ENCODE results near the gene WDFY2.

Gene WDFY2

GRCh38 chr13:51659276-51660127, 75.2 kb downstream of the WDFY2 start:
- no peaks in the 10 kb centered on the region for H3K9me3 ChIP-seq (ENCODE audit: insufficient read depth, low read length)
- no peaks in the 10 kb centered on the region for H3K27me3 ChIP-seq (ENCODE audit: insufficient read depth, insufficient read length)
- H3K9ac ChIP-seq (ENCODE audit: insufficient read length, low read depth) = no peak overlapping the region
- DNase-seq (ENCODE audit: low read depth, low spot score) = no peak
- no peak for TF ChIP-seq SUZ12 (IDR thresholded peaks at IDR 0.05; ENCODE audit: extremely low read depth, insufficient read depth, insufficient read length)
- no peak overlapping the region for H3K4me3 ChIP-seq (ENCODE audit: insufficient read length, low read depth)
- H3K36me3 ChIP-seq (ENCODE audit: insufficient read depth, insufficient read length, low read length) = no peaks in the 10 kb centered on the region
- no peaks in the 10 kb centered on the region for H3K4me1 ChIP-seq (ENCODE audit: insufficient read depth, insufficient read length)

DNA sequence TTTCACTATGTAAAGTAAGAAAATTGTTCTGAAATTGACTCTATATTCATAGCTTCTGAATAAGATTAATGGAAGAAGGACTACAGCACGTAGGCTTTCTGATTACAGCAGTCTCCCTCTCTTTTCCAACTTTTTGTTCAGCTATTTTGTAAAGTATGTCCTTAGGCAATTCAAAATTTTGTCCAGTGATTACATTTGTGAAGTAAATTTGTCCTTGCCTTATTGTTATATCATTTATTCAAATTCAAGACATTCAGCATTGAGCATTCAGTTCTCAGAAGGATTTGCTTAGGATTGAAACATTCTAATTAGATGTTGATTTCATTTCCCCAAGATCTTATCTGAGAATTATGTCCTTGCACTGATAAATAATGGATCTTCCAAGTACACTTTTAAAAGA, 76.6 kb downstream of the WDFY2 start:
- Histone ChIP-seq H3K4me3 (ENCODE audit: insufficient read length, low read depth) (no peak overlapping the region), H3K36me3 (ENCODE audit: insufficient read depth, insufficient read length, low read length) (no peaks in the 10 kb centered on the region), H3K27me3 (ENCODE audit: insufficient read depth, insufficient read length) (no peaks in the 10 kb centered on the region), H3K9ac (ENCODE audit: insufficient read length, low read depth) (no peak overlapping the region), H3K4me1 (ENCODE audit: insufficient read depth, insufficient read length) (no peaks in the 10 kb centered on the region), H3K9me3 (ENCODE audit: insufficient read depth, low read length) (no peaks in the 10 kb centered on the region)
- TF ChIP-seq ZNF274 (IDR thresholded peaks at IDR 0.05; ENCODE audit: low read depth, low read length) (no peak), YY1 (IDR thresholded peaks at IDR 0.05; ENCODE audit: insufficient read depth, insufficient read length) (no peak), SUZ12 (IDR thresholded peaks at IDR 0.05; ENCODE audit: extremely low read depth, insufficient read depth, insufficient read length) (no peak)
- DNase-seq (ENCODE audit: low read depth, low spot score) = no peak

GRCh38 chr13:51663973-51664957, 80.0 kb downstream of the WDFY2 start:
- Histone ChIP-seq H3K9ac (ENCODE audit: insufficient read length, low read depth) (no peak overlapping the region), H3K9me3 (ENCODE audit: insufficient read depth, low read length) (no peaks in the 10 kb centered on the region), H3K27me3 (ENCODE audit: insufficient read depth, insufficient read length) (no peaks in the 10 kb centered on the region), H3K4me1 (ENCODE audit: insufficient read depth, insufficient read length) (no peaks in the 10 kb centered on the region), H3K4me3 (ENCODE audit: insufficient read length, low read depth) (no peak overlapping the region), H3K36me3 (ENCODE audit: insufficient read depth, insufficient read length, low read length) (no peaks in the 10 kb centered on the region)
- TF ChIP-seq SUZ12 (IDR thresholded peaks at IDR 0.05; ENCODE audit: extremely low read depth, insufficient read depth, insufficient read length) = no peak
- DNase-seq (ENCODE audit: low read depth, low spot score) = no peak

DNA sequence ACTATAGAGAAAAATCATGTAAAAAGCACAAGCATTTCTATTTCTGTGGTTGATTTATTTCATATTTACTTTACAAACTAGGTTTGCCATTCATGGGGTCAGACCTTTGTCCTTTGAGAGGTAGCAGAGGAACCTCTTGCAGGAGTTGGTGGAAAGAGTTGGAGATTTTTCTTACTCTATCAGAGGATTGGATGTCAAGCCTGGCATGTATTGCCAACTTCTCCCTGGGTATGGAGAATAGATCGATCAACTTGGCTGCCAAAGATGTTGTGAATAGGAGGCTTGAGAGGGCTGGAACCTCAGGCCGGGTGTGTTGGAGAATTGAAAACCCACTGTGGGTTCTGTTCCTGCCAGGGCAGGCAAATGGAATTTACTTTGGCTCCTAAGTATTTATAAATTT, 81.2 kb downstream of the WDFY2 start:
- H3K9ac ChIP-seq (ENCODE audit: insufficient read length, low read depth) = no peak overlapping the region
- no peak for DNase-seq (ENCODE audit: low read depth, low spot score)
- no peaks in the 10 kb centered on the region for H3K9me3 ChIP-seq (ENCODE audit: insufficient read depth, low read length)
- no peaks in the 10 kb centered on the region for H3K27me3 ChIP-seq (ENCODE audit: insufficient read depth, insufficient read length)
- TF ChIP-seq YY1 (IDR thresholded peaks at IDR 0.05; ENCODE audit: insufficient read depth, insufficient read length) (no peak), ZNF274 (IDR thresholded peaks at IDR 0.05; ENCODE audit: low read depth, low read length) (no peak), SUZ12 (IDR thresholded peaks at IDR 0.05; ENCODE audit: extremely low read depth, insufficient read depth, insufficient read length) (no peak)
- no peaks in the 10 kb centered on the region for H3K36me3 ChIP-seq (ENCODE audit: insufficient read depth, insufficient read length, low read length)
- H3K4me3 ChIP-seq (ENCODE audit: insufficient read length, low read depth) = no peak overlapping the region
- H3K4me1 ChIP-seq (ENCODE audit: insufficient read depth, insufficient read length) = no peaks in the 10 kb centered on the region

GRCh38 chr13:51666374-51666773, 82.1 kb downstream of the WDFY2 start:
- Histone ChIP-seq H3K27me3 (ENCODE audit: insufficient read depth, insufficient read length) (no peaks in the 10 kb centered on the region), H3K9ac (ENCODE audit: insufficient read length, low read depth) (no peak overlapping the region), H3K4me1 (ENCODE audit: insufficient read depth, insufficient read length) (no peaks in the 10 kb centered on the region), H3K36me3 (ENCODE audit: insufficient read depth, insufficient read length, low read length) (no peaks in the 10 kb centered on the region), H3K9me3 (ENCODE audit: insufficient read depth, low read length) (no peaks in the 10 kb centered on the region), H3K4me3 (ENCODE audit: insufficient read length, low read depth) (no peak overlapping the region)
- DNase-seq (ENCODE audit: low read depth, low spot score) = no peak
- TF ChIP-seq SUZ12 (IDR thresholded peaks at IDR 0.05; ENCODE audit: extremely low read depth, insufficient read depth, insufficient read length) (no peak), YY1 (IDR thresholded peaks at IDR 0.05; ENCODE audit: insufficient read depth, insufficient read length) (no peak), ZNF274 (IDR thresholded peaks at IDR 0.05; ENCODE audit: low read depth, low read length) (no peak)

DNA sequence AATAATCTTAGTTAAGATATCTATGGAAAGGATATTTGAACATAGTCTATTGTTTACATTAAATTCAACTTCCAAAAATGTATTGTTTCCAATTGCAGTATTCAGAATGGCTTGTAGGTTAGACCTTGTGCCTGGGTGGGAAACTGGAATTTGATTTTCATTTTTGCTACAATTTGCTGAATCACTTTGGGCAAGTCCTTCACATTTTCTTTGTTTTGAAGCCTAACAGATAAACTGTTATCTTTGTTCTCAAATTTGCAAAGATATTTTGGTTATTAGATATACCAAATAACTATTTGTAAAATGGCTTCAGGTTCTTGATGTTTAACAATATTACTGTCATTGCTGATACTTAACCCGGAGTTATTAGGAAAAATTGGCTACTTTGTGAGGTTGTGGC, 82.6 kb downstream of the WDFY2 start:
- H3K9ac ChIP-seq (ENCODE audit: insufficient read length, low read depth) = no peak overlapping the region
- H3K27me3 ChIP-seq (ENCODE audit: insufficient read depth, insufficient read length) = no peaks in the 10 kb centered on the region
- H3K9me3 ChIP-seq (ENCODE audit: insufficient read depth, low read length) = no peaks in the 10 kb centered on the region
- H3K36me3 ChIP-seq (ENCODE audit: insufficient read depth, insufficient read length, low read length) = no peaks in the 10 kb centered on the region
- no peak overlapping the region for H3K4me3 ChIP-seq (ENCODE audit: insufficient read length, low read depth)
- H3K4me1 ChIP-seq (ENCODE audit: insufficient read depth, insufficient read length) = no peaks in the 10 kb centered on the region
- TF ChIP-seq ZNF274 (IDR thresholded peaks at IDR 0.05; ENCODE audit: low read depth, low read length) (no peak), YY1 (IDR thresholded peaks at IDR 0.05; ENCODE audit: insufficient read depth, insufficient read length) (no peak), SUZ12 (IDR thresholded peaks at IDR 0.05; ENCODE audit: extremely low read depth, insufficient read depth, insufficient read length) (no peak)
- no peak for DNase-seq (ENCODE audit: low read depth, low spot score)

DNA sequence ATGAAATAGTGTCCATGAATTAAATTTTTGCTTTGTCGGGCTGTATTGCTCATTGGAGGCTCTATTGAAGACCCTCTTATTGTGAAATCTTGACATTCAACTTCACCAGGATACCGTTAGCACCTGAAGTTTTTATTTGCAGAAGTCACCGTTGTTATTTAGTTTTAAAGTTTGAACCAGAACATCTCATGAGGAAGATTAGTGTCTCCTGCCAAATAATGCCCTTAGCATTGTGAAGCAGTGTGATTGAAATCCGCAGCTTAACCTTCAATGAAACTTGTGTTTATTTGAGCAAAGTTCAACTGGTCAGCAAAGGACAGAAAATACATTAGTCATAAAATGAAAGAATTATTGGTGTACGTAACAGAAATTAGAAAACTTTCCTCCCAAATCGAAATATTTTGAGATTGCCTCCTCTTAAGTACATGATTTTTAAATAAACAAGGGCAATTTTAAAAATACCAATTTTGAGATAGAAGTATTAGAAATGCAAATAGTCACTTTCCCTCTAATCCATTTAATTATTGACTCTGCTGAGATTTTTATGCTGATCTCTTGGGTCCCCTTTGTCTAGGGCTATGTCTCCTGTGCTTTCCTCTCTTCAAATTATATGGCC, 84.4 kb downstream of the WDFY2 start:
- no peaks in the 10 kb centered on the region for H3K9me3 ChIP-seq (ENCODE audit: insufficient read depth, low read length)
- DNase-seq (ENCODE audit: low read depth, low spot score) = no peak
- no peak overlapping the region for H3K9ac ChIP-seq (ENCODE audit: insufficient read length, low read depth)
- no peaks in the 10 kb centered on the region for H3K36me3 ChIP-seq (ENCODE audit: insufficient read depth, insufficient read length, low read length)
- no peak for TF ChIP-seq SUZ12 (IDR thresholded peaks at IDR 0.05; ENCODE audit: extremely low read depth, insufficient read depth, insufficient read length)
- no peak for TF ChIP-seq ZNF274 (IDR thresholded peaks at IDR 0.05; ENCODE audit: low read depth, low read length)
- no peak for TF ChIP-seq YY1 (IDR thresholded peaks at IDR 0.05; ENCODE audit: insufficient read depth, insufficient read length)
- no peak overlapping the region for H3K4me3 ChIP-seq (ENCODE audit: insufficient read length, low read depth)
- no peaks in the 10 kb centered on the region for H3K4me1 ChIP-seq (ENCODE audit: insufficient read depth, insufficient read length)
- H3K27me3 ChIP-seq (ENCODE audit: insufficient read depth, insufficient read length) = no peaks in the 10 kb centered on the region
